GM10266 (cell line): ENCODE data around the gene CRTC1.

Experiments used
- DNase-seq: peaks from one replicate; pipeline ENCODE4 v3.0.0; 2012; ENCODE audit errors: extremely low spot score
- TF ChIP-seq, protein P1 (sequence below): IDR thresholded peaks from 2 replicates; pipeline ENCODE4 v1.5.1; 2012; ENCODE audit warnings: mild to moderate bottlenecking, low read depth; ENCODE audit not compliant: control insufficient read depth, insufficient read depth; ENCODE audit errors: missing control alignments

CRTC1 gene

DNA sequence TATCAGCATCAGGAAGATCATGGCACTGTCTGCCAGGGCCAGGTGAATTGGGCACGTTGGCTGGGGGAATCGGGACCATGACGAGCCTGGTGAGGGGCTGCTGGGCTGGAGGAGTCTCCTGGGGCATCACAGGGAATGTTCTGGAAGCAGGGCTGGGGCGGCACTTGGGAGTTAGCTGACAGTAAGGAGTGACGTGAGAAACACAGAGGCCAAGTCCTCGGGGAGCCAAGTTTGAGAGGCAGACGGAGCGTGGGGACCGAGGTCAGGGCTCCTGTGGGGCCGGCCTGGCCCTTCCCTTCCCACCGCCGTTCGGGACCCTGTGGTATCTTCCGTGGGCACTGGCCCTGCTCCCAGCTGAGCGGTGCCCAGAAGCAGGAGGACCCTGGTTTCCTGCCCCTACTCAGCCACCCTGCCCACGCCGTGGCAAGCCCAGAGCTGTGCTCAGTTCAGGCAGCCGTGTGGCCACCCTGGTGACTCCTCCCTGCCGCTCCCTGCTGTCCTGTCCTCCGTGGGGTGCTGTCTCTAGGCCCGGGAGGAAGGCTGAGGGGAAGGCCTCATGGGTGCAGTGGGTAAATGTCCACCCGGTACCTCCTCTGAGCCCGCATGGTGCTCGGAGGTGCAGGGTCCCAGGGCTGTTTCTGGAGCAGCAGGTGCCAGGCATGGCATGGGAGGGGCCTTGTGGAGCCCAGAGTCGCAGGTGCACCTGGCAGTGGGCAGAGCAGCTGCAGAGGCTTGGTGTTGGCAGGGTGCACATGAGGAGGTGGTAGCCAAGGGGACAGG, 25.2 kb downstream of the CRTC1 start:
- no peak for DNase-seq

DNA sequence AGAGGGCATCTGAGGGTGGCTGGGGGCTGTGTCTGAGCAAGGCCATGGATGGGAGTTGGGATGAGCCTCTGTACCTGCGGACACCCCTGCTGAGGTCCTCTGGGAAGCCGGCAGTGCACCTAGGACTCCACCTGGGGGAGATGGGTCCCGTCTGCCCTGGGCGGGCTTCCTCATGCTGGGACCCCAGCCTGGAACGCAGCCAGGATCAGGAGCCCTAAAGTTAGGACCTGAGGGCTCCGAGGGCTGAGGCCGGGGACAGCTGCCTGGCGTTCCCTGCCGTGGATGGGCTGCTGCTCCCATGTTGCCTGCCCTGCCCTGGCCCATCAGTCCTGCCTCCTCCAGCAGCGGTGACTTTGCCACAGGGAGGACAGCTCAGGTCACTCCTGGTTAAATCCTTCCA, 26.1 kb downstream of the CRTC1 start:
- TF ChIP-seq, protein P1, sequence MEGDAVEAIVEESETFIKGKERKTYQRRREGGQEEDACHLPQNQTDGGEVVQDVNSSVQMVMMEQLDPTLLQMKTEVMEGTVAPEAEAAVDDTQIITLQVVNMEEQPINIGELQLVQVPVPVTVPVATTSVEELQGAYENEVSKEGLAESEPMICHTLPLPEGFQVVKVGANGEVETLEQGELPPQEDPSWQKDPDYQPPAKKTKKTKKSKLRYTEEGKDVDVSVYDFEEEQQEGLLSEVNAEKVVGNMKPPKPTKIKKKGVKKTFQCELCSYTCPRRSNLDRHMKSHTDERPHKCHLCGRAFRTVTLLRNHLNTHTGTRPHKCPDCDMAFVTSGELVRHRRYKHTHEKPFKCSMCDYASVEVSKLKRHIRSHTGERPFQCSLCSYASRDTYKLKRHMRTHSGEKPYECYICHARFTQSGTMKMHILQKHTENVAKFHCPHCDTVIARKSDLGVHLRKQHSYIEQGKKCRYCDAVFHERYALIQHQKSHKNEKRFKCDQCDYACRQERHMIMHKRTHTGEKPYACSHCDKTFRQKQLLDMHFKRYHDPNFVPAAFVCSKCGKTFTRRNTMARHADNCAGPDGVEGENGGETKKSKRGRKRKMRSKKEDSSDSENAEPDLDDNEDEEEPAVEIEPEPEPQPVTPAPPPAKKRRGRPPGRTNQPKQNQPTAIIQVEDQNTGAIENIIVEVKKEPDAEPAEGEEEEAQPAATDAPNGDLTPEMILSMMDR = no peak

More for the DNA sequence above, 25.2 kb downstream of the CRTC1 start:
- TF ChIP-seq, protein P1 = no peak

DNA sequence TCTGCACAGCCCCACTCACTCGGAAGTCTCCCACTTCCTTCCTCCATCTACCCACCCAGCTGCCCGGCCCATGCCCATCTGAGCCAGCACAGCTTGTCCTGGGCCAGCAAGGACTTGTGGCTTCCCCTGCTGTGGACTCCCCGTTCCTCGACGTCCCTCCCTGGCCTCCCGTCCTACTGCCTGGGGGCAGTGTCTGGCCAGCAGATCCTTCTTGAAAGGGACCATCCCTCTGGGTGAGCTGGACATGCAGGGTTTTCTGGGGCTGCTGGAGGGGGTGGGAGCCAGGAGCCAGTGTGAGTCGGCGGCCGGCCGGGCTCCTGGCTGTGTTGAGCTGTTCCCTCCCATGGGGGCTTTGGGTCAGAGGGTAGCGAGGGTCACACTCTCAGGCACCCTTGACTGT, 26.7 kb downstream of the CRTC1 start:
- TF ChIP-seq, protein P1 = no peak
- no peak for DNase-seq

More for the DNA sequence above, 26.1 kb downstream of the CRTC1 start:
- DNase-seq = no peak

DNA sequence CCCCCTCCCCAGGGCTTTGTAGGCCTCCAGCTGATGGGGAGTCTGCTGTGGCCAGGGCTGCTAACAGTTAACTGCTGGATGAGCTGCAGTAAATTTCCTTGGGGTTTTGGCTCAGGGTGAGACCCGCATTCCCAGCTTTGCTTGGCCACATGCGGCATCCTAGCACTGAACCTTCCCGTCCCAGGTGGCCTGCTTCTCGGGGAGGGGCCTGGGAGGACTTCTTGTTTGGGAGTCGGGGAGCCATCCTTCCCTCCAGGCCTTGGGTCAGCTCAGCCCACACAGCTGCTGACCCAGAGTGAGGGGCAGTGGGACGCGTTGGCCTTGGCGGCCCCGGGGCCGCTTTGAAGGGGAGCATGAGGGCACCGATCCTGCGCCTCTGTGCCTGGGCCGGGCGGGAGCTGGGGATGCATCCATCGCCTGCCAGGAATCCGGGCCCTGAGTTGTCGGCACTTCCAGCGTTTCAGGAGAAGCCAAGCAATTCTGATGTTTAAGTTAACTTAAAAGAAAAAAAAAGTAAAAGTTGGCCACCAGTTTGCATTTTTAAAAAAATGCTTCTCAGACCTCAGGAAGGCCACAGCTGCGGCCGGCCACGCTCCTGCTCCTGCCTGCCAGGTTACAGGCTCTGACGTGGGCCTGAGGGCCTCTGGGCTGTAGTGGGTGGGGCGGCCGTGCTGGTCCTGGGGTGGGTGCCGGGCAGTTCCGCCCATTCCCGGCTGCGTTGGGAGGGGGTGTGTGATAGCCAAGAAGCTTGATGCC, 27.7 kb downstream of the CRTC1 start:
- DNase-seq = no peak
- TF ChIP-seq, protein P1 = no peak

DNA sequence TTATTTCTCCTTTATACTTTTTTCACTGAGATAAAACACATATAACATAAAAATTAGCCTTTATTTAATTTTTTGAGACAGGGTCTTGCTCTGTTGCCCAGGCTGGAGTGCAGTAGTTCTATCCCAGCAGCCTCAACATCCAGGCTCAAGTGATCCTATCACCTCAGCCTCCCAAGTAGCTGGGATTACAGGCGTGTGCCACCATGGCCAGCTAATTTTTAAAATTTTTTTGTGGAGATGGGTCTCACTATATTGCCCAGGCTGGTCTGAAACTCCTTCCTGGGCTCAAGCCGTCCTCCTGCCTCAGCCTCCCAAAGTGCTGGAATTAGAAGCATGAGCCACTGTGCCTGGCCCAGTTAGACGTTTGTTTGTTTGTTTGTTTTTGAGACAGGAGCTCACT, 28.4 kb downstream of the CRTC1 start:
- no peak for DNase-seq
- TF ChIP-seq, protein P1 = no peak

DNA sequence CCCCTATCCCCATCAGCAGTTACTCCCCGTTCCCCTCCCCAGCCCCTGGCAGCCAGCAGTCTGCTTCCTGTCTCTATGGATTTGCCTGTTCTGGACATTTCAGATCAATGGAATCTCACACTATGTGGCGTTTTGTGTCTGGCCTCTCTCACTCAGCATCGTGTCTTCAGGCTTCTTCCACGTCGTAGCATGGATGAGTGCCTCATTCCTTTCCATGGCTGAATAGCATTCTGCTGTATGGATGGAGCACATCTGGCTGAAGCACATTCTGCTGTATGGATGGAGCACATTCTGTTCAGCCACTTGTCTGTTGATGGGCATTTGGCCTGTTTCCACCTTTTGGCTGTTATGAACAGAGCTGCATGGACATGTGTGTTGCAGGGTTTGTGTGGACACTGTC, 29.5 kb downstream of the CRTC1 start:
- TF ChIP-seq, protein P1 = no peak
- DNase-seq = no peak
